Stimulated activated CD4-positive, alpha-beta T cell treated with anti-CD3 and anti-CD28 coated beads, Interleukin-1b, Interleukin-23, amount 100 ng/mL, for 48 hours (primary cell): ENCODE results near the gene ENDOU.
A peak's percentile ranks its signal among the peaks of the same experiment; 100 is the strongest.
"Not testable (repeated sequence)": the region's sequence is repeated elsewhere in the genome, so short reads cannot be mapped to it uniquely, and the experiment has no call there.

ENCODE experiments used
- DNase-seq: peaks from one replicate; pipeline ENCODE4 v3.0.0-alpha.2; 2020

Gene ENDOU

DNA sequence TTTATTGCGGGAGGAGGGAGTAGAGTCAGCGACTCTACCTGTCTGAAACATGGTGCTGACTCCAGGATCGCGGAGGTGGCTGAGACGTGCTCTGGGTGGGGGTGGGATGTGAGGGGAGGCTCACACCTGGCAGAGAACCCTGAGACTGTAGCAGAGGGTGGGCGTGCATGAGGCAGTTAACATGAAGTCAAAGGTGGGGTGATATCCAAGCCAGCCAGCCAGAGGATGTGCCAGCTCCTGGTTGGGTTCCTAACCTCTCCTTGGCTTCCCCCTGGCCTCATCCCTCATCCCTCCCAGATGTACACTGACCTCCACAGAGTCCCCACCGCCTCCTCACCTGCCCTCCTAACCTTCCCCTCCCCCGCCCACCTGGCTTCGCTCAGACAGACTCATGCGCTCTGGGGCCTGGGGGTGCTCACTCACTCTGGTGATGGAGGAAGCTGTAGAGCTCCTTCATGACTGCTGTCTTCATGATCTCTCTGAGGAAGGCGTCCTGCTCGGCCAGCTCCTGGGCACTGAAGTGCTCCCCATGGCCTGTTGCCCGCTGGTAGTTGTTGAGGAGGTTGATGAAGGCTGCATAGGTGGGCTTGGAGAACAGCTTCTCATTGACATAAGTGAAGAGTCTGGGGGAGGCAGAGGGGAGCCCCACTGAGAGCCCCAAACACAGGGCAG, 9.3 kb downstream of the ENDOU start:
- no peak for DNase-seq

DNA sequence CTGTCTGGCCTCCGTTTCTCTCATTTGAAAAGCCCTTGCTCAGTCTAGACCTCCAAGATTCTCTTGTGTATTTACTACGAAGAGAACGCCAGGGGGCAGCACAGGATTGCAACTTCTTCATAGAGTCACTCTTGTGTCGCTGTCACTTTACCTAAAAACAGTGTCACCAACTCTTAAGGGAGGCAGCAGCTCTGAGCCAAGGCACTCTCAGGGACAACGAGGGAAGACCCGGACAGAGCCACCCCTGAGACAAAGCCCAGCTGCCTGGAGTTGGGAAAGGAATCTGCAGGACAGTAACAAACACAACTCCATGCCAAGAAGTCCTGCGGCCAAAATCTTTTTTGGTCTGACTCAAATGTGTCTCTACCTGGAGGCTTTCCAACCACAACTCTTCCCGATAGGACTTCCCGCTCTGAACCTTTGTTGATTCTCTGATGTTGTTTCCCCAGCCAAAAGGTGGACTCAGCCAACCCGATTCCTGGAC, 9.9 kb downstream of the ENDOU start:
- DNase-seq = peak; percentile 78

DNA sequence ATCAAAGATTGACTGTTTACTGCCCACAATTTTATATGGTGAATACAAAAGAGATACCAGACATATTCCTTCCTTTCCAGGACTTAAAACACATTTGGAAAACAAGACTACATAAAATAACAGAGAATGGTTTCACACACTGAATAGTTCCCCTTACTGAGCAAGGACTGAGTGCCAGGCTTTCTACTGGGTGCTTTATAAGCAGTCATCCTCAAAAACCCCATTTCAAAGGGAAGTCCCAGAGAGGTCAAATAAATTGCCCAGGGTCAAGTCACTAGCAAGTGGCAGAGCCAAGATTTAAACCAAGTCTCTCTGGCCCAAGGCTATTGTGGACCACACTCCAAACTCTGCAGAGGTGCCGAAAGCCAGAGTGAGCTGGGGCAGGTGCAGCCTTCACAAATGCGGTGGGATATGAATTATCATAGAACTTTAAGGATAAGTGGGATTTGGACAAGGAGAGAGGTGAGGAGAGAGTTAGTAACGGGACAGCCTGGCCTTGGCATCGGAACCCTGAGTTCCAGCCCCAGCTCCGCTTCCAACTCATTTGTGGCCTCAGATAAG, 10.4 kb downstream of the ENDOU start:
- no peak for DNase-seq

DNA sequence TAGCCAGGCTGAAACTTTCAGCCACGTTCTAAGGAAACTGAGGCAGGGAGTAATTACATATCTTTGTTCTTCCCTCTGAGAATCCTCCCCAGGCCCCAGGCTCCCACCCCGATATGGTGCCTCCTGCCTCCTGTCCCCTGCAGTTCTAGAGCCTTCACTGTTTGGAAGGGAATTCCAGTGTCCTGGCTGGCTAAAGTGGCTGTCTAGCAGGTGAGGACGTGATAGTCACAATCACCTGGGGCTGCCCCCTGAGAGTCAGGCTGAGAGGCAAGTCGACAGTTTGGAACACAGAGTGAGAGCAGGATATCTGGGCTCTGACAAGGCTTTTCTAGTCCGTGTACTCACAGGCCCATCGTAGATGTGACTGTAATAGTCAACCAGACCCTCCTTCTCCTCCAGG, 13.1 kb downstream of the ENDOU start:
- DNase-seq = no peak

DNA sequence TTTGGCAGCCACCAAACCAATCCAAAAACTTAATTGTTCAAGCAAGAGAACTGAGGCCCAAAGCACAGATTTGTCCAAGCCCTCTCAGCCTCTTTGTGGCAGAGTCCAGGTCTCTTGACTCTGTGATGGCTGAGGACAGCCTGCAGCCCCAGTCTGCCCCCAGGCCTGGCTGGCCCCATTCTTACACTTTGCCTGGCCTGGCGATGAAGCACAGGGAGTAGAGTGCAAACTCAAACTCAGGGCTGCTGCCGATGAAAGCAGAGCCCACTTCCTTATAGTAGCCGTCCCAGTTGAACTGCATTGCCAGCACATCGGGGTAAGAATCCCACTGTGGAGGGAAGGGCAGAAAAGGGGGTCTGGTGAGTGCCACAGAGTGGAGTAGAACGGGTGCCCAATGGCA, 13.8 kb downstream of the ENDOU start:
- no peak for DNase-seq

DNA sequence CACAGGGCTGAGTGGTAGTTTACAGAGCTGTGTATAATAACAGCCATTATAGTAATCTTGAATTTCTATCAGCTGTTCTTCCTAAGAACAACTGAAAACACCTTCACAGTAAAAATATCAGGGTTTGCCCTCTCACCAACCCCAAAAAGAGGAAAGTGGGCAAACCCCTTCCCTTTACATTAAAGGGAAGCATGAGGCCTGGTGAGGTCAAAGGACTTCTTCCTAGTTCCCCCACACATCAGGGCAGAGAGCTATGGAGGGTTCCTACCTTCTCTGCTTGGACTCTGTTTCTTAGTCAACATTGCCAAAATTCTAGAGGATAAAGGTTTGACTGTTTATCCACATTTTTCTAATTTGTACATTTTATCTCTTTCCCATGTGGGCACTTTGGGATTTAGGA, 15.0 kb downstream of the ENDOU start:
- DNase-seq = no peak

DNA sequence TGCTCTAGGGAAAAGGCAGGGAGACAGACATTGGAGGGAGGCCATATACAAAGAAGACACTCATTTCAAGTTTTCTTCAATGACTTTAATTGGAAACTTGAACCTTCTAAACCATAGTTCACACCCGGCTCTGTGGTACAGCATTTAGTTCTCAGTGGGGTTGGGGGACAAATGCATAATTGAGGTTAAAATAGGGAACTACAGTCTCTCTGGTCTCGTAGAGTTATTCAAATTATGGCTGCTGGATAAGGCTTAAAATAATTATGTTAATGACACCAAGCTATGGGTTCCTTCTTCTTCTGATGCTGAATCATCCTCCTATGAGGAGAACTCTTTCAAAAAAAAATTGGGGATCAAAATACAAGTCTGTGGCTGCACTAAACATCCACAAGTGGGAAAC, 15.6 kb downstream of the ENDOU start:
- no peak for DNase-seq

DNA sequence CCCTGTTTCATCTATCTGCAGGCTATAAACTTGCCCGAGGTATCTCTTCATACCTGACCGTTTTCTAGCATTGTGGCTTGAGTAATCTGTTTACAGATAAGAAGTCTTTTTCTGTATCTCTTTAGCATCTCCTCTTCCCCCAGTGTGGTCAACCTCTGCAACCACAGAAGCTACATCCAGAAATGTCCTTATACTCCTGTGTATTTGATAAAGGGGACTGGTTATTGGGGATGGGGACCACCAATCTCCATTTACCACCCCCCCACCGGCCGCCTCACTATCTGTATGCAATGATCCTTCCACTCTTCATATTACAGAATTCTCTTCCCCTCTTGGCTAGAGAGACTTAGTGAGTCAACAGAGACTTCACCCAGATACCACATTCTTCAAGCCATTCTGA, 16.1 kb downstream of the ENDOU start:
- DNase-seq = no peak

DNA sequence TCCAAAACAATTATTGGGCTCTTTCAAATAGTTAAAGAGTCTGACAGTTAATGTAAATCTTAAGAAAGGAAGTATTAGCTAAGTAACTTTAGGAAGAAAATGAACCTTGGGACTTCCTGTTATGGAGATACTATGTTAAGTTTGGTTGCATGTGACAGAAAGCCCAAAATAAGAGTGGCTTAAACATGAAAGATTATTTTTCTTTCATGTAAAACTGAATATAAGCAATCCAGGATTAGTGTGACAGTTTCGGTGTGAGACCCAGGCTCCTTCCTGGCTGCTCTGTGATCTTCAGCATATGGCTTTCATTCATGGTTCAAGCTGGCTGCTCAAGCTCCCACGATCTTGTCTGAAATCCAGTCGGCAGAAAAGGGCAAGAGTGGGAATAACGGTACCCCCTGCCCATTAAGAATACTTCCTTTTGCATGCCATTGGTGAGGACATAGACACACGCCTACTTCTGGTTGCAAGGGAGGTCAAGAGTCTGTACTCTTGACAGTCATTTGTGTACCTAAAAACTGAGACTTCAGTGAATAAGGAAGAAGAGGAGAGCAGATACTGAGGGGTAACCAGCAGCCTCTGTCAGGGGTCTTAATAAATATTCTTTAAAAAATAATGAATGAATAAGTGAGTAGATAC, 17.3 kb downstream of the ENDOU start:
- no peak for DNase-seq

DNA sequence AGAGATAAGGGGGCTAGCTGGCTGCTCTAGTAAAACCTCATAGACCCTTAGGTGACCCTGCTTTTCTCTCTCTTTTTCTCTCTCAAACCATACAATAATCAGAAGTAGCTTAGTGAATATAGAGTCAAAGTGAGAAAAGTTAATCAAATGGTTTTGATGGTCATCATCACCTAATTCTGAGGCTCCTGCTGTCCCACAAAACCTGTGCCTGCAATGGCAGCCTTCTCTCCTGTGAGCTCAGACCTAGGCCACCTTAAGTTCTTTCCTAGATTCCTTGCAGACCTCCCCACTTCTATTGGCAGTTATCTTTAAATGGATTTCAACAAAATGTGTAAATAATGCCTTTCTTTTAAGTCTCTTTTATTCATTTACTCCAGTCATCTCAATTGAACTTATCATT, 17.9 kb downstream of the ENDOU start:
- no peak for DNase-seq

DNA sequence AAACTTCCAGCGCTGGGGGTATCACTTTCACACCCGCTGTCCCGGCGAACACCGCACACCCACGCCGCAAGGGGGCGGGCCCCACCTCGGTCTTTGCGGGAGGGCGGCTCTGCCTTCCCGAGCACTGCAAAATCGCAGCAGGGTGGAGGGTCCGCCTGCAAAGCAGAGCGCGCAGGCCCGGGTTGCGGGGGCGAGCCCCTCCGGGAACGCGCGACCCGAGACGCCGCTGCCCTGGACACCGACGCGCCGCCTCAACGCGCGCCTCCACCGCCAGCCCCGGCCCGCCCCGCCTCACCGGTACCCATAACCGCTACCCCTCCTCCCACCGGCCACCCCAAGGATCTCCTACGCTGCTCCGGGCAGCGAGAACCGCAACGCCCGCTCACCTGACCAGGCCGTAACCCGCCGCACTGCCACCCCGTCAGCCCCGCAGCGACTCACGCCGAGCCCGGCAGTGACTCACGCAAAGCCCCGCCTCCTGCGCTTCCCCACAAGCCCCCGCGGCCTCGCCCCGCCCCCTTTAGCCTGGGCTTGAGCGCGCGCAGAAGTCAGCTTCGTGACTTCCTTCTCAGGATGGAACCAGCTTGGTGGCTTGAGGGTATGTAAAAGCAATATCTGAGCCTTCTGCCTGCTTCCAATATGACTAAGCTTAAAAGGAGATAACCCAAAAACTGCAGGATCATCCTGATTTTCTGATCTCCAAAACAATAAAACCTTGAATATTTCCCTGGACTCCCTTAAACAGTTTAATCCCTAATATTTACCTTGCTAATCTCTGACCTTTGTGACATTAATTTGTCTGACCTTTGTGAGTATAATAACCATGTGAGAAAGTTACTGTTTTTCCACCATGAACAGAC, 19.5 kb downstream of the ENDOU start, which contains the start of gene RPAP3:
Gene RPAP3 (minus strand): TSS at position 465 of the 860 bp plus-strand sequence. CDS start 3,190 bp downstream, outside the sequence.
- peak; percentile 98 for DNase-seq

DNA sequence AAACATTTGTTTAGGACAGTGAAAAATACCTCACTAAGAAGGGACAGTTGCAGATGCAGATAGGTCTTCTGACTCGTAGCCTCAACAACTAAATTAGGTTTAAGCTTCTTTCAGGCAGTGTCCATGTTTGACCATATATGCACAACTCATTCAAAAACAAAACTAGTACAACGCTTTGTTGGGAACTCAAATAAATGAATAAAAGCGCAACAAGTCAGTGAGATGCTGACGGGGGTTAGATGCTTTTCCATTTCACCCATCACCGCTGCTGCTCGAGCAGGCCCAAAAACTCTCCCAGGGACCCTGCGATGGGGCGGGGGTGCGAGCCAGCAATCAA, 20.1 kb downstream of the ENDOU start:
- no peak for DNase-seq

DNA sequence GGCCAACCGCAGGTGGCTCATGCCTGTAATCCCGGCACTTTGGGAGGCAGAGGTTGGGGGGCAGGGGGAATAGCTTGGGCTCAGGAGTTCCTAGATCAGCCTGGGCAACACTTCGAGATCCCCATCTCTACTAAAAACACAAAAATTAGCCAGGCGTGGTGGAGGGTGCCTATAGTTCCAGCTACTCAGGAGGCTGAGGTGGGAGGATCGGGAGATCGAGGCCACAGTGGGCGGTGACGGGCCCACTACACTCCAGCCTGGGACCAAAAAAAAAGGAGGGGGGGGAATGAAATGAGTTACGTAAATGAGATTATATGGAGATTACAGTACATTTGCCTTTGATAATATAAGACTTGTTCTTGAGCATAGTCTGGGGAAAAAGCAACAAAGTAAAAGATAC, 20.6 kb downstream of the ENDOU start:
- no peak for DNase-seq

DNA sequence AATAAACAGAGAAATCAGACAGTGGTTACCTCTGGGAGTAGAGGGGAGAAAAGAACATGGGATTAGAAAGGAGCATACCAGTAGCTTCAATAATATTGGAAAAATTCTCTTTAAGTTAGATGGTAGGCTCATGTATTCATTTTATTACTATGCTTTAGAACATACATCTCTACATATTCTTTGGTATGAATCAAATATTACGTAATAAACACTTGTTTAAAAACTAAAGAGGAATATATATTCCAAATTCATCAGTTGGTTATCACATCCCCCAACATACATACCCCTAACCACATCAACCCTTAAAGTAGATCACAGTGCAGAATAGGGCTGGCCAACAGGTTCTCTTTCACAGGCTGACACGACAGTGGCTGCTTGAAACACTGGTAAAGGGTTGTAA, 25.0 kb downstream of the ENDOU start:
- DNase-seq = no peak

DNA sequence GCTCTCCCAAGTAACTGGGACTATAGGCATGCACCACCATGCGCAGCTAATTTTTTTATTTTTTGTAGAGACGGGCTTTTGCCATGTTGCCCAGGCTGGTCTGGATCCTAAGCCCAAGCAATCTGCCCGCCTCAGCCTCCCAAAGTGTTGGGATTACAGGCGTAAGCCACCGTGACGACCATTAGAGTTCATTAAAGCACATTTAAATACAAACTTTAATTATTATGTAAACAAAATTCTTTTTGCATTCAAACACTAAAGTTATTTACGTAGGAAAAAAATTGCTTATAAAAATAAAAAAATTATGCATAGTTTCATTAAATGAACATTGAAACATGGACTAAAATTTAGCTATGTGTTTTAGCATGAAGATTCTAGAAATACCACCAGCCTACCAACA, 26.7 kb downstream of the ENDOU start:
- no peak for DNase-seq

DNA sequence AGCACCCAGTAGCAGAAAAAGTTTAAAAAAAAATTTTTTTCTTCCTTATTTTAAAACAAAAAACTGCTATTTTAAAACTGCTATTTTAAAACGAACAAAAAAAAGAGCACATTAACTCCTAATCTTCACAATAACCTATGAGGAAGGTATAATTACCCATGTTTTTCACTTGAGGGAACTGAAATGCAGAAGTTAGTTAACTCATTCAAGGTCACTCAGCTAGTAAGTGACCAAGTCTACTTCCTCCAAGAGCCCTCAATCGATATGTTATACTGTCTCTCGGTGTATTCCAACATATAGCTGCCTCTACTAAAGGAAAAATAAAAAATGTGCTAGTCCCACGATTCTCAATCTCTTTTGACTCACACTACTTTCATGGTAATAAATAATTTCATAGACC, 27.2 kb downstream of the ENDOU start:
- no peak for DNase-seq

DNA sequence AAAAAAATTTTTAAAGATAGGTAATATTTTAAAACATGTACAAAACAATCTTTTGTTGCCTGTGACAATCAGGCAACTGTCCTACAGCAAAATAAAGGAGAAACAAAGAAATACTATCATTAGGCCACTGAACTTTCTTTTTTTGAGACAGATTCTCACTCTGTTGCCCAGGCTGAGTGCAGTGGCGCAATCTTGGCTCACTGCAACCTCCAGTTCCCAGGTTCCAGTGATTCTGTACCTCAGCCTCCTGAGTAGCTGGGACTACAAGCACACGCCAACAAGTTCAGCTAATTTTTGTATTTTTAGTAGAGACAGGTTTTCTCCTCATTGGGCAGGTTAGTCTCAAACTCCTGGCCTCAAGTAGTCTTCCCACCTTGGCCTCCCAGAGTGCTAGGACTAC, 36.1 kb downstream of the ENDOU start:
- no peak for DNase-seq

DNA sequence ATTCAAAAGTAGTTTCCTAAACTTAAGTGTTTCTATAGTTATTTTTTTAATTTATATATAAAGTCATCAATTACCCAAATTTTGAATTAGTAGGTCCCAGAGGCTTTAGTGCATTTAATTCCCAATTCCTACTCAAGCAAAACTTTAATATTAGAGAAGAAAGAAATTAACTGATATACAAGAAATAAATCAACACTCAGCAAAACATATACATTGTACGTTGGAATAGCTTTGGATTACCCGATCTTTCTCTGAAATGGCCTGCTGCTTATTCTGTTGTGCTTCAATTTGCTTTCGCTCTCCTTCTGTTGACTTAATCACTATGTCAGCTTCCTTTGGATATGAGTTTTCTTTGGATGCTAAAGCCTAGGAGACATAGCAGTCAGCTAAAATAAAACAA, 37.7 kb downstream of the ENDOU start:
- no peak for DNase-seq

DNA sequence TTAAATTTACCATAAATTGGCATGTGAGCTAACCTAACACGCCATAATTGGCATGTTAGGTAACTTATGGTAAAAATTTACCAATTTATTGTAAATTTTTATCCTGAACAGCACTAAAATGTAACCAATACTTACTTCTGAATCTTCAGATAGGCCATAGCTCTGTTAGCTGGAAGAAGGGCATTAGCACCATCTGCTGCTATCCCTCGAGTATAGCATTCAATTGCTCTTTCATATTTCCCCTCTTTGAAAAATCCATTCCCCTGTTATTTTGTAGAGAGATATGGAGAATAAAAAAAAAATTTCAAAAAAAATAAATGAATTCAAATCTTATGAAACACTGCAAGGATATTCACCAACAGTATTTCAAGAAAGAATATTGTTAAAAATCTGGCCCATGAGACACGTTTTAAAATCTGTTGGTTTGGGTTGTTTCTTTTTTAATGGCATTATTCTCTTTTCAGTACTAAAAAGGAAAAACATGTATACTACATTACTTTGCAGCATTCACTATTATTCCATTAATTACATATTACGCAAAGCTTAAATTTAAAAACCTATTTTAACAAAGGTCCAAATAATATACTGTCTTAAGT, 38.5 kb downstream of the ENDOU start:
- DNase-seq = no peak

DNA sequence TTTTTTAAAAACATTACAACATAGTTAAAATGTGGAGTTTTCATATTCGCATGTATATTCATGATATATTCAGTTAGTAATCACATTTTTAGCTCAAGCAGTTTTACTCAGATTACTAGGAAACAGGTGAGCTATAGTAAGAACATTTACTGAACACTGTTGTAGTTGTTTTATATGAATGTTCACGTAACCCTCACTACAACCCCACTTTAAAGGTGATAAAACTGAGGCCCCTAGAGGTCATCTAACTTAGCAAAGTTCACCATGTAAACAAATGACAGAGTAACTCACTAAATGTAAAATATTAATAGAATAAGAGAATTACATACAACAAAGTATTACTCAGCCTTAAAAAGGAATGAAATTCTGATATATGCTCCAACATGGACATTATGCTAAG, 45.5 kb downstream of the ENDOU start:
- no peak for DNase-seq

DNA sequence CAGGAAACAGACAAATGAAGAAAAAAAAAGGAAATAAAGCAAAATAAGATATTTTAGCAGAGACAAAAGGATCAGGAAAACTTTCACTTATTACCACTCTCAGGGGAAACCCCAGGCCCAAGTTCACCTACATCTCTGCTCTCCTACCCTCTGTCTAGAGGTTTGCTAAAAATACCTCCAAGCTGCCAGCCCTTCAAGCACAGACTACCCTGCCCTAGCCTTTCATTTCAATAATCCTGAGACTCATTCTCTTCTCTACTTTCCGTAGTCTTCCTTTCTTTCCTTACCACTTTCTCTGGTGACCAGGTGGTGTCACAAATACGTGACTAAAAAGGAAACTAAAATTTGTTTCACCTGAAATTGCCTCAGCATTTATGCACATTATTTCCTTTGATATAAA, 53.2 kb downstream of the ENDOU start:
- DNase-seq = no peak

DNA sequence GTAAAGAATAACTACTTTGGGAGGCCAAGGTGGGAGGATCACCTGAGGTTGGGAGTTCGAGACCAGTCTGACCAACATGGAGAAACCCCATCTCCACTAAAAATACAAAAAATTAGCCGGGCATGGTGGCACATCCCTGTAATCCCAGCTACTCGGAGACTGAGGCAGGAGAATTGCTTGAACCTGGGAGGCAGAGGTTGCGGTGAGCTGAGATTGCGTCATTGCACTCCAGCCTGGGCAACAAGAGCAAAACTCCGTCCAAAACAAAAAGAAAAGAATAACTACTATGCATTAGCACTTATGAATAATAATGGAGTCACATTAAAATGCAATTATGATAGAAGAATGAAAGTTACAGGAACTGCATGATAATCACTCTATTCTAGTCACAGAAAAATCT, 57.4 kb downstream of the ENDOU start:
- not testable (repeated sequence) for DNase-seq
